ENCODE data around the gene EEF1A2.
"Not testable (repeated sequence)": the region's sequence is repeated elsewhere in the genome, so short reads cannot be mapped to it uniquely, and the experiment has no call there.

Gene EEF1A2

DNA sequence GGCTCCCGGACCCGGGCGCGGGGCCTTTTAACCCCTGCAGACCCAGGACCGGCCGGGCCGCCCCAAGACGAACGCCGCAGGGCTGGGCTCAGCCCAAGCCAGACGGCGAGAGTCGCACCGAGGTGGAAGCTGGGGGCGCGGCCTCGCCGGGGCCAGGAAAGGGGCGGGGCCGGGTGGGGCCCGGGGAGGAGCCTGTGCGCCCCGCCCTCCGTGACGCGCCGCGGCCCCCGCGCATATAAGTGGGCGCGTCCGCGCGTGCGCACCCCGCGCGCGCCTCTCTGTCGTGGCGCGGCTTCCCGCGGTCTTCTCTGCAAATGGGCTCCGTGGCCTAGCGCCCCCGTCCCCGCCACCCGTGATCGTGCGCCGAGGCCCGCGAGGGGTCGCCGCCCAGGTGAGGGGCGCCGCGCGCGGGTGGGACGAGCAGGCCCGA is 21.6 kb upstream of the EEF1A2 start, which contains the start of gene PPDPF:
Gene PPDPF (plus strand): TSS at position 262 of the 430 bp plus-strand sequence. CDS start 544 bp downstream, outside the sequence.
- no peak for DNase-seq (ENCODE audit: low read depth)

DNA sequence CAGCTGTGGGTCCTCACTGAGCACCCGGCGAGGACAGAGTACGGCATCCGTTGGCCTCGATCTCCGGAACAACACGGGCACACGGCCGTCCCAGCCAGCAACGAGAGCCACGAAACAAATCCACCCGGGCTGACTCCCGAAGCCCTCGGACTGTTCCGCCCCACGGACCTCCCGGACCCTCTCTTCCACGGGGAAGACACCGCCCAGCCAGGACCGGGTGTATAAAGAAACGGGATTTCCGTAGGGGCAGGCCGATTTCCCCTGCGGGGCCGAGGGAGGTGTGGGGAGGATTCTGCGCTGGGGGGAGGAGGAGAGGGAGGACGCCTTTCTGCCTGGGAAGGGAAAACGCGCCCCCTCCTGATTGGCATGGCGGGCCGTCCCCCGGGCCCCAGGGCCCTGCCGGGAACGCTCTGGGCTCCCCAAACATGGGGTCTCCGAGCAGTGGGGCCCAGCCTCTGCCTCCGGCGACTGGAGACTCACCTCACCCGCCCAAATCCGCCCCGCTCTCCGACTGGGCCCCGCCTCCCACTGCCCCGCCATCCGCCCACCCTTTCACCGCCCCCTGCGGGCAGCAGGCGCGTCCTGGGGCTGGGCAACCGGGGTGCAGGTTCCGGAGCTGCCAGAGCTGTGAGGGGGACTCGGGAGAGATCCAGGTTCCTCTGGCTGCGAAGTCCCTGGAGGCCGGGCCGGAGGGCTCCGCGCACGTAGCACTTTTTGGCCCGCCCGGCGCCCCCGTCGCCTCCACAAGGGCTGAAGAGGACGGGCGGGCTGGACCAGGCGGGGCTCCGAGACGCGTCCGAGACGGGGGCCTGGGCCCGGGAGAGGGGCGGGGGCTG is 21.0 kb upstream of the EEF1A2 start:
- no peak for DNase-seq (ENCODE audit: low read depth)

DNA sequence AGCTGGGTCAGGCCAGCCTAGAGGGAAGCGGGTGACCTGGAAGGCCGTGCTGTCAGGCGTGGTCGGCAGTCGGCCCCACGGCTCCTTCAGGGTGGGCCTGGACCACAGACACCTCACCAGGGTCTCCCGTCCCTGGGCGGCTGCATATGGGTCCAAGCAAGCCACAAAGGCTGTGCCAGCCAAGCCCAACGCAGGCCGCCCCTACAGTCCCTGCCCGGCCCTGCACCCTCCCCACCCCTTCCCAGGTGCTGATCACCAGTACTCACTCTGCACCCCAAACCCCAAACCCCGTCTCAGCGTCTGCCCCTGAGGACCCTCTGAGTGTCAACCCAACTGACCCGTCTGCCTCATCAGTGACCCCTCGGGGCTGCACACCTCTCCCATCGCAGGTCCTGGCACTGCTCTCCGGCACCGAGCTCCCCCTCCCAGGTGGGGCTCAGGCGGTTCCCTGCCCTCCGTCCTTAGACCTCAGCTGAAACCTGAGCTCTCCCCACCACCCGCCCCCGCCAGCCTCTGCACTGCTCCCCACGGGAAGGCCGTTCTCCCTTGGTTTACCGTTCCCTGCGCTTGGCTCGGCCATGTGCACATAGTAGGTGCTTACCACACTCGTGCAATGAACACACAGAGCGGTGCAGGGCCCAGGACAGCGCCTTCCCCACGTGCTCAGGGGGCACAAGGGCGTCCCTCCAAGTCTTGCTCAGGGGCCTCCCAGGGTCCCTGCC is 20.2 kb upstream of the EEF1A2 start:
- no peak for DNase-seq (ENCODE audit: low read depth)

DNA sequence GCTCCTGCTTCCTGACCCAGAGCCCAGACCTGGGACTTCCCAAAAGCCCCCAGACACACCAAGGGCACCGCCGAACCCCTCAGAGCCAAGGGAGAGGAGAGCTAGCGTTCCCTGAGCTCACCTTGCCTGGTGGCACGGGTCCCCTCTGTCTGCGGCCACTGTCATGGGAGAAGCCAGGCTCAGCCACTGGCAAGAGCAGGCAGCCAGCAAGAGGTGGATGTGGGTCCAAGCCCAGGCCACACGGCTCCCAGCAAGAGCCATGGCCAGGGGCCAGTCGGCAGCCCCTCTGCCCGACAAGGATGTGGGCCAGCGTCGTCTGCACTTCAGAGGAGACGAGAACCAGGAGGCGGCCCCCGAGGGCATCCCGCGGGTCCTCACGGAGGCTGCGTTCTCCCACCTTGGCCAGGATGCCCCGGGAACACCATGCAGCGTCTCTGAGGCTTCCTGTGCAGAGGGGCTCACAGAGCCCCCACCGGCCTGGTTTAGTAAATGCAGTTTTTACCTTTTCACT is 19.5 kb upstream of the EEF1A2 start:
- DNase-seq (ENCODE audit: low read depth), result no peak

DNA sequence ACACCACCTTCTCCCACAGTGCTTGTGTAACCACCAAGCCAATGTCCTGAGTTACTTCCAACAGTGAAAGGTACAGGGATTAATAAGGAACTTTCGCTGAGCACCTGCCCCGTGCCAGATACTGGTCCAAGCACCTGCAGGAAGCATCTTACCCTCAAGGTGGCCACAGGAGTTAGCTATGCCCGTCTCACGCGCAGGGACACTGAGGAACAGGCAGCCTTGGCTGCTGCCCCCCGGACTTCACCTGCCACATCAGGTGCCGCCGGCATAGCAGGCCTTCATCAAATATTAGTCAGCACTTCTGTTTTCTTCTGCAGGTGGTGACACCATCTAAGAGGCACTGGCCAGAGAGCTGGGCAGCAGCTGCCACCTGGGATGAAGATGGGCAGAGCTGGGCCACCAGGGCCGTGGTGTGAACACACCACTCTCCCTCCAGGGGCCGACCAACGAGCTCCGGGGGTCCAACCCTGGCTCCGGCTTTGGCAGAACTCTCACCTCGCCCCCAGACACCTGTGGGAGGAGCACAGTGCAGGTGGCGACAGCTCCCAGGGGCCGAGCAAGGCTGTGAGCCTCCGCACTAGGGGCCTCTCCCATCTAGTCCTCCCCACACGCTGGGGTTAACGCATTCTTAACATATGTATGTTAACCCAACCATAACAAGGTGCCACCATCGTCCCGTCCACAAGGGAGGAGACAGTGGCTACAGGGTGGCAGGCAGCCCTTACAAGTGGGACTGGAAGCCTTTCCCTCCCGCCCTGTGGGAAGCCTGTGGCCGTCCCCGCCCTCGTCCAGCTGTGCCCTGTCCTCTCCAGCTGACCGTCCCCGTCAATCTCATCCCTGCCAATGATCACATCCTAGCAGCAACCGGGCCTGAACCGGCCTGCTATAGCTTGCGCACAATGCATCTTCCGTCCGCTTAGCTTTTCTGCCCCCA is 18.8 kb upstream of the EEF1A2 start:
- no peak for DNase-seq (ENCODE audit: low read depth)

DNA sequence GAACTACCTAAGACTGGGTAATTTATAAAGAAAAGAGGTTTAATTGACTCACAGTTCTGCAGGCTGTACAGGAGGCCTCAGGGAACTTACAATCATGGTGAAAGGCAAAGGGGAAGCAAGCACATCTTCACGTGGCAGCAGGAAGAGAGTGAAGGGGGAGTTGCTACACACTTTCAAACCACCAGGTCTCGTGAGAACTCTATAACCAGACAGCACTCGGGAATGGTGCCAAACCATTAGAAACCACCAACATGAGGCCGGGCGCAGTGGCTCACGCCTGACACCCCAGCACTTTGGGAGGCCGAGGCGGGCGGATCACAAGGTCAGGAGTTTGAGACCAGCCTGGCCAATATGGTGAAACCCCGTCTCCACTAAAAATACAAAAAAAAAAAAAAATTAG is 15.6 kb upstream of the EEF1A2 start:
- not testable (repeated sequence) for DNase-seq (ENCODE audit: low read depth)

DNA sequence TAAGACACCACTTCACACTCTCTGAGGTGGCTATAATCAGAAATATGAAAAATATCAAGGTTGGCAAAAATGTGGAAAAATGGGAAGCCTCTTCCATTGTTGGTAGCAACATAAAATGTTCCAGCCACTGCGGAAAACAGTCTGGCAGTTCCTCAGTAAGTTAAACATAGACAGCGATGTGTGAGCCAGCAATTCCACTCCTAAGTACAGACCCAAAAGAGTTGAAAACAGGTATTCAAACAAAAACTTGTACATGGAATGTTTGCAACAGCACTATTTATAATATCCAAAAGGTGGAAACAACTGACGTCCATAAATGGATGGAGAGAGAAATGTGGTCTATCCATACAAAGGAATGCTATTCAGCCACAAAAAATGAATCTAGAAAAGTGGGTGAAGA is 14.3 kb upstream of the EEF1A2 start:
- DNase-seq (ENCODE audit: low read depth), result no peak

DNA sequence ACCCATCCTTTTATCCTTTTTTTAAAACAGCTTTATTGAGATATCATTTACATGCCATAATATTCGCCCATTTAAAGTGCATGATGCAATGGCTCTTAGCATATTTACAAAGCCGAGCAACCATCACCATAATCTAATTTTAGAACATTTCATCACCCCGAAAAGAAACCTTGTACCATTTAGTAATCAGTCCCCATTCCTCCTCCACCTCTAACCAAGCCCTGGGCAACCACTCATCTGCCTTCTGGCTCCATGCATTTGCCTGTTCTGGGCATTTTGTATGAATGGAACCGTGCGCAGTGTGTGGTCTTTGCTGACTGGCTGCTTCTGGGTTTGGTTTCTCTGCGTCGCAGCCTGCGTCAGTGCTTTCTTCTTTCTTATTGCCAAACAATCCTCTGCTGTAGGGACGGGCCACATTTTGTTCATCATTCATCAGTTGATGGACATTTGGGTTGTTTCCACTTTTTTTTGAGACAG is 10.2 kb upstream of the EEF1A2 start:
- no peak for DNase-seq (ENCODE audit: low read depth)

DNA sequence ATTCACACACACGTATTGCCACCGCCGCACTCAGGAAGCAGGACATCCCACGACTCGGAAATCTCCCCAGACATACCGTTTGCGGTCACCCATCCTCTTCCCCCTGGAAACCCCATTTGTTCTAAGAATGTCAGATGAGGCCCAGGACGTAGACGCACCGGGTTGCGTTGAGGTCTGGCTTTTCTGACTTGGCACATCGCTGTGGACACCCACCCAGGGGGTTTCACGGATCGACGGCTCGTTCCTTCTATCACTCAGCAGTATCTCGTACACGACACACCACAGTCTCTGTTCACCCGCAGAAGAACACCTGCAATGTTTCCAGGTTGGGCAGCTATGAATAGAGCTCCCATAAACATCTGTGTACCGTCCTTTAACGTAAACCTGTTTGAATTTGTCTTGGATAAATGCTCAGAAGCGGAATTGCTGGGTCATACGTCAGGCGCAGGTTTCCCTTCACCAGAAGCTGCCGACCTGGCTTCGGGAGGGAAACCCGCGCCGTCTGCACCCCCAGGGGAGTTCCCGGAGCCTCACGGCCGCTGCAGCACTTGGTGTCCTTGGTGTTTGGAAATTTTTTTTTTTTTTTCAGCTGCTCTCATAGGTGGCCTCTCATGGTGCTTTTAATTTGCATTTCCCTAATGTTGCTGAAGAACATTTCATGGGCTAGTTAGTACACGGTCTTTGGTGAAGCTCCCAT is 9.3 kb upstream of the EEF1A2 start:
- no peak for DNase-seq (ENCODE audit: low read depth)

DNA sequence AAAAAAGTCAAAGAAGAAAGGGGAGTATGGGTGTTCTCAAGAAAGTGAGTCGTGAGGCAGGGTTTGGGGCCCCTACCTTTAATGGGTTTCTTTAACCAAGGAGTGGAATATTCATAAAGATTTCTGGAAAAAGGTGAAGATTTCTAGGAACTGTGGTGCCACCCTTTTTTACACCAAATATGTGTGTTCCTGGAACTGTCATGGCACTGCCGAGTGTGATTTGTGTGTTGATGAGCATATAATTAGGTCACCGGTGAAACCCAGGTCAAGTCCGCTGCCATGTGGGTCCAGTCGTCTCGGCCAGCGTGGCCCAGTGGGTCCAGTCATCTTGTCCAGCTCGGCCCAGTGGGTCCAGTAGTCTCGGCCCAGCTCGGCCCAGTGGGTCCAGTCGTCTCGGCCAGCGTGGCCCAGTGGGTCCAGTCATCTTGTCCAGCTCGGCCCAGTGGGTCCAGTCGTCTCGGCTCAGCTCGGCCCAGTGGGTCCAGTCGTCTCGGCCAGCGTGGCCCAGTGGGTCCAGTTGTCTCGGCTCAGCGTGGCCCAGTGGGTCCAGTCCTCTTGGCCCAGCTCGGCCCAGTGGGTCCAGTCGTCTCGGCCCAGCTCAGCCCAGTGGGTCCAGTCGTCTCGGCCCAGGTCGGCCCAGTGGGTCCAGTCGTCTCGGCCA is 8.3 kb upstream of the EEF1A2 start:
- DNase-seq (ENCODE audit: low read depth), result no peak

DNA sequence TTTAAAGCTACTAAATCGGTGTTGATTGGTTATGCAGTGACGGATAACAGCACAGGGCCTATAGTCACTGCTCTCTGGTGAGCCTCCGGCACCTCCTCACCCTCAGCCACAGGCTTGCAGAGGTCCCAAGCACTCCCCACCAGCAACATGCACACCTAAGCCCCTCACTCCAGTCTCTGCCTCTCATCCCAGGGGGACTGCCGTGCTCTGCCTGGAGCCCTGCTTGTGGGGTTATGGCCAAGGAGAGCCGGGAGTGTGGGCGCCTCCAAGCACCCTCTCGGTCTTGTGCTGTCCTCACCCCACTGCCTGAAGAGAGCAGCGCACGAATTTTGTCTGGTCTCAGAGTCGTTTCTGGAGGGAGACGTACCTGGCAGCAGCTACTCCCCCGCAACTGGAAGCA is 6.8 kb upstream of the EEF1A2 start:
- no peak for DNase-seq (ENCODE audit: low read depth)

DNA sequence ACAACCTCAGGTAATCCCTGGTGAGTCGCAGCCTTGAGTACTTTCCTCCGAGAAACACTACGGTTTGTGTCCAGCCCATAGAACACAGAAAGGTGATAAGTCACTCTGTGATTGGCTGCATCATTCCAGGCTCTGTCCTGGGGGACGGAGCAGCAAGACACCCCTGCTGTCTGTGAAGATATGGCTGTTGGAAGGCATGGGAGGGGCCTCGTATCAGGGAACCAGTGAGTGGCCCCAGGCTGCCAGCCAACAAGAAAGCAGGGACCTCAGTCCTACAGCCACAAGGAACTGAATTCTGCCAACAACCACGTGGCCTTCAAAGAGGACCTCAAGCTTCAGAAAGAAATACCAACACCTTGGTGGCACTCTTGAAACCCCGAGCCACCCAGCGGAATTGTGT is 6.4 kb upstream of the EEF1A2 start:
- no peak for DNase-seq (ENCODE audit: low read depth)

DNA sequence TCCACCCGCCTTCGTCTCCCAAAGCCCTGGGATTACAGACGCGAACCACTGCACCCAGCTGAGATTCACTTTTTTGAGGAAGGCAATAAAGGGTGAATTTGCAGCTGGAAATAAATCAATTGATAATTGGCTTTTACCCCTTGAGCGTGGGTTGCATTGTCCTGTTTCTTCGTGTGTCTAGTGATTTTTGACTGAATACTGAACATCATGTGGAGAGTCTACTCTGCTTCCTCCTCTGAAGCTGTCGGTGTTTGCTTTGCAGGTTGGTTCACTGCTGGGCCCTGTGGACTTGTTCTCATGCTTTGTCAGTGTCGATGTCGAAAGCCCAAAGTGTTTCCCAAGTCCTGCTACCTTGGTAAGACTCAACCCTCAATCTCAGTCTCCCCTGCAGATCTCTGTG is 5.8 kb upstream of the EEF1A2 start:
- no peak for DNase-seq (ENCODE audit: low read depth)

DNA sequence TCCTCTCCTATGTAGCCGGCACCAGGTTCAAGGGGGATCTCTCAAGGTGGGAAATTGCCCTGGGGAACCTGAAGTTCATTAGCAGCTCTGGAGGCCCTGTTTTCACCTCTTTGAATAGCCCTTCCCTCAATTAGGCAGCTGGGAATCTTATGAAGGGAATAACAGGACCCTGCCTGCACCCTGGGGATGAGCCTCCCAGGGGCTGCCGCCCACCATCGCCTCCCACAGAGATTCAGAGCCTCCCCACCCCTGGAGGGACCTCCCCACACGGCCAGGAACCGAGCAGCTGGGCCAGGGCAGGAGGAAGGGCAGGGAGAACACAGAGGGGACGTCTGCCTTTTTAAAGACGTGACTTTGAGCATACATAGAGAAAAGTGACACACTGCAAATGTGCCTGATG is 4.6 kb upstream of the EEF1A2 start:
- DNase-seq (ENCODE audit: low read depth), result no peak

DNA sequence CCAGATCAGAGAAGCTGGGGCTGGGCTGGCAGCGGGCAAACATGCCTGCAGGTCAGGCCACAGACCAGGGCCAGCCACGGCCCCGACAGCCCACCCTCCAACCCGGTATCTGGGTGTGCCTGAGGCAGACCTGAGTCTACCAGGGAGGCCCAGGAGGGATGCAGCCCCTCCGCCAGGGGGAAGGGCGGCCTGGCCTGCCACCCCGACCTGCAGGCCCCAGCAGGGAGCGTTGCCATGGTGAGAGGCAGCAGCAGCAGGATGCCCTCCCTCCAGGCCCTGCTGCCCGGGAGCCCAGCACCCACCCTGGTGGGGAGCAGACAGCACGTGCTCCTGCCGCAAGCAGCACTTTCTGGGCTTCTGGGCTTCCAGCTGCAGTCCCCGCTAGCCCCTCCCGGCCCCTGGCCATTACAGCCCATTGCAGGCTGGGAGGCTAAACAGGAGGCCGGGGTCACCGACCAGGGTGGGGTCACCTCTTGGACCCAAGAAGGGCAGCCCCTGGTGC is 3.8 kb upstream of the EEF1A2 start:
- DNase-seq (ENCODE audit: low read depth), result no peak

DNA sequence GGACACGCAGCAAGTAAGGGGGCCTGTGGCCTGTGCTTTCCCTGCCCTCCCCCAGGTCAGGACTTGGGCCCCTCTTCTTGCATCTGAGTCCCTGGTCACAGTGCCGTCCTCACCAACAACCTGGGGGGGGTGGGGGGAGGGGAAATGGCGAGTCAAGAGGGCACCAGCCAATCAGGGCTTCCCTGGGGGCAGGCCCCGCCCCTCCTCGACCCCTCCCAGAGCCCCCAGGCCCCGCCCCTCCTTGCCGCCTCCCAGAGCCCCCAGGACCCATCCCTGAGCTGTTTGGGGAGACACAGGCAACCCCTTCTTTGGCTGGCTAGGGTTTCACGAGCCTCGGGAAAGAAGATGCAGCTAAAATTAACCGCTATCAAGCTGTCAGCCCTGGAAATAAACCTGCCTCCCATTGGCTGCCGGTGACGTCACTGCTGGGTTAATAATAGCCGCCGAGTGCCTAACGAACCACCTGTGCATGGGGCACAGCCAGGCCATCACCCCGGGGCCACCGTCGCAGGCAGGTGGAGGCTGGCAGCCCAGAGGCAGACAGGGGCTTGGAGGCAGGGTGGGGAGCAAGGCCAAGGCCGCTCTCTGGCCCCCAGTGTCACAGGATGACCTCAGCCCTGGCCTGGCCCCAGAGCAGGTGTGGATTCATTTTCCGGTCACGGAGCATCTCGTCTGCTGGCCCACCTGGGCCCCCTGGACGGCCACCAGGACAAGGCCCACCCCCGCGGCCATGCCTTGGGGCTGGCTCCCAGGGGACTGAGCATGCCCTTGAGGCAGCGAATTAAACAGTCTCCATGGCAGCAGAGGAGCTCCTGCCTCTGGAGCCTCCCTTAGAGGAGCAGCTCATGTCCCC is 3.2 kb upstream of the EEF1A2 start:
- DNase-seq (ENCODE audit: low read depth), result no peak

DNA sequence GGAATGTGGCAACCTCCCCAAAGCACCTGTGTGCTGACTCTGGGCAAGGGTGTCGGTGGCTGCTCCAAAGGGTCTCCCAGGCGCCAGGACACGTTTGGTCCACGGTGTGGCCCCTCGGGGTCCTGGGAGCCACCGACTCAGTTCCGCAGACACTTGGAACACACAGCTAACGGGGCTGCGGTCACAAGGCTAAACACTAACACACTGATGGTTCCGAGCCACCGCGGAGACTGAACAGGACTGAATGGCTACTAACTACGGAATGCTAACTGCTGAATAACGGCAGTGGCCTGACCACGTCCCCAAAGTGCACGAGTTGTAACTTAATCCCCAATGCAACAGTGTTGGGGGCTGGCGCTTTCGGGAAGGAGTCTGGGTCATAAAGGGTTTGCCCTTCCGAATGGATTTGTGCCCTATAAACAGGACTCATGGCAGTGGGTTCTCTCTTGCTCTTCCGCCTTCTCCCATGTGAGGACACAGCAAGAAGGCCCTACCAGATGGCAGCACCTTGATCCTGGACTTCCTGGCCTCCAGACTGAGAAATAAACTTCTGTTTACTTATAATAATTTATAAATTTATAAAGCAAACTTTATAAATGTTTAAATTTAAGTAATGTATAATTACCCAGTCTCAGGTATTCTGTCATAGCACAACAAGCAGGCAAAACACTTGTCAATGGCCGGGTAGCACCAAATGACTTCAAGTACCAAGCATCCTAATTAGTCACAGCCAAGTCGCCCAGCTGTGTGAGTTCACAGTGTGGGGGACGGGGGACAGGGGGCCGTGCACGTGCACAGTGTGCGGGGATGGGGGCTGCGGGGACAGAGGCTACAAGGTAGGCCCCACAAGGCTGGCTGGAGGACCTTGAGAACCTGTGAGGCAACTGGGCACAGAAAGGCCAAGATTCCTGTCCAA is 2.3 kb upstream of the EEF1A2 start:
- DNase-seq (ENCODE audit: low read depth), result no peak

DNA sequence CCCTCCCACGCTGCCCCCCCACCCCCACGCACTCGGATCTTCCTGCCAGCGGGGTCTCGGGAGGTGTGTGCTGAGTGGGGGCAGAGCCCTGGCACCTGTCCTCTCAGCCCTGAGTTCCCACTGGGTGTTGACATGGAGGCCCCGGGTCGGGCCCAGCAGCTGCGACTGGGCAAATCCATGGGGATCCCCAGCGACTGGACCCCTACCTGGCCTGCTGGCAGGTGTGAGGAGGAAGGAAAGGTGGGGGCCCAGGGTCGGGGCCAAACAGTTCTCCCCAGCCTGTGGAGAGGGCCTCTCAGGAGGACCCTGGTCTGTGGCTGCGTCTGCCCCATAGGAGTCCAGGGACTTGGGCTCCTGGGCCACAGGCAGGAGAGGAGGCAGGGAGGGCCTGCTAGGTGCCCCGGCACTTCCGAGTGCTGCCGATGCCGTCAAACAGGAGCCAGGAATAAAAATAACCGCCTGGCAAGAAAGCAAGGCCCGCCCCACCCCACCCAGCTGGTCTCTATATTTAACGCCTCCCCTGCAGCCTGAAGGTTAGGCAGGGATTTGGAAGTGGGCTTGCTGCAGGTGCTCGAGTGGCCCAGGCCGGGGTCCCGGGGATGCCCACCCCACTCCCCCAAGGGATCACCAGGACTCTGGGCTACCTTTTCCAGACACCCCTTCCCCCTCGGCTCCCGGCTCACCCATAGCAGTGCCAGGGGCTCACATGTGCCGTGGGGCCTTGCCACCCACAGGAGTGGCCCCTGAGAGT is 1.4 kb upstream of the EEF1A2 start:
- DNase-seq (ENCODE audit: low read depth), result no peak
